ENCODE measurements around the gene SEC24D.

SEC24D gene

DNA sequence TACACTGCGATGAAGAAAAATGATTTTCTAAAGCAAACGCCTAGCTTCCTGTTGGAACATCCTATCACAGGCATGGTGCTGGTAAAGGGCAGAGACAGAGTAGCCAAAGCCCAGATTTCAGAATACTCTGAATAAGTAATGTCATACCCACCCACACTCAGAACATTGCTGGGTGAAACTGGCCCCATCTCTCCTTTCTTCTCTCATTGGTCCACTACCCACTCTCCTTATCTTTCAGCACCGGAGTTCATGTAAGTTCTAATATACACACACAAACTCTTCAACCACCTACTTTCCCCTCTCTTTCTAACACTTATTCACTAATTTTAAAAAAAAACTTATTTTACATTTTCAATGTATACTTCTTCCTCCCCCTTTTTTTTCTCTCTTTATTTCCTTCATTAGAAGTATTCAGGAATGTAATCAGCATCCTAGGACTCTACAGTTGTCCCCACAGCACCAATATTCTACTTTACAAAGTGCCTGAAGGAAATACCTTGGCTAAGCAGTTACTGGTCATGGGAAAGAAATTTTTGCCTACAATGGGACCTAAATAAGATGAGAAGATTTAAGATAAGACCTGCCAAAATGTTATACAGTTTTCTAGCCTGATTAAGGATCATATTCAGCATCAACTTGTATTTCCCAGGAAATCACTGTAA, 63.0 kb downstream of the SEC24D start:
- no peak for DNase-seq

DNA sequence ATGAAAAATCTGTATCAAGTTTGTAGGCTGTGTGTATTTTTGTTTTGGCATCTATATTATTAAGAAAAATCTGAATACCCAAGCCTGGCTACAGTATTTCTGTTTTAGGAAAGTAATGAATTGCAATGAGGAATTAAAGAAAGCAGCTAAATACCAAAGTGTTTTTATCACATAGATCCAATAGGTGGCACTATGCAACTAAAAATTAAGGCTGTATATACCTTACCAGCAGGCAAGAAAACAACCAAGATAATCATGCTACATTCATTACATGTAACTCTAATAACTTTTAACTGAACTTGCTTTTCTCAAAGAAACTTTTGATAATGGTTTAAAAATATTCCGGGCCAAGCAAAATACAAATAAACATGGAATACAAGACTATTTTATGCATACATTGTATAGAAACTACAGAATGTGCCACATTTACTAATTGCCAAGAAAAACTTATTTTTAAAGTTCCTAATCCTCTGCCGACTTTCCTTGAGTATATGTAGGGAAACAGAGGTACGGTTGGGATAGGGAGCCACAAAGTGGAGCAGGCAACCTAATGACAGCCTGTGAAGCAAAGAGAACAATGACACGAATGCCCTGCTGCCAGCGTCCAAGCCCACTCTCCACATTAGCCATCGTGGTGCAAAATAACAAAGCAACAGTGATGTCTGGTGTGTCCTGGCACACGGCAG, 63.7 kb downstream of the SEC24D start:
- DNase-seq: no peak

DNA sequence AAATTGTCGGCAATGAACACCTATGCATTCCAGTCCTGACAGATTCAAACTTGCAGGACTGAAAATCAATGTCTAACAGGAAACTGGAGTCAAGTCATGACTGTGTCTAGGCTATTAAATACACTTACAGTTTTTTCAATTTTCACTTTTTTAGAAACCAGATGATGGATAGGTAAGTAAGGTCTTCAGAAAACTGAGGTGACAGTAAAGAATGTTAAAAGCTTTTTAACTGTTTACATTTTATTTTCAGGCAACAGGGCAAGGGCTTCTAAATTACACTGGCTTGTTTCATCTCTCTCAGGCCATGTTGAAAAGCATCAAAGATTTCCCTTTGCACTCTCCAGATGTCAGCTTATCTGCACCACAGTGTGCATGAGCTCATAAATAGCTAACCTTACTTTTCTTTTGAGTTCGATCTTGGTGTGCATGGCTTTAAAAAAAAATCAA, 65.2 kb downstream of the SEC24D start:
- DNase-seq: no peak

DNA sequence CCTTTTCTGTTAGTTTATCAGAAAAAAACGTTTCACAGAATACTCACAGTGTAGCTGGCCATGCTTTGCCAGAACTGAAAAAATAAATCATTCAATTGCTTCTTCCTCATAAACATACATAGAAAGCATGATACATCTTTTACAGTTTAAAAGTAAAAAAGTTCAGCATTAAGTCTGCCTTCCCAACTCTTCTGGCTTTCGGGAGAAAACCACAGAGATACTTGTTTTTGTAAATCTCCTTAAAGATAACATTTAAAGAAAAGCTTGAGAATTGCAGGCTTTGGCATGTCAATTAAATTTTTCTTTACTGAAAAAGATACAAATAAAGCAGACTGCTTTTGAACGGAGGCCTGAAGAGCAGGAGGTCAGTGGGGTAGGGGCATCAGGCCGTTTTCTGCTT, 66.8 kb downstream of the SEC24D start:
- no peak for DNase-seq

DNA sequence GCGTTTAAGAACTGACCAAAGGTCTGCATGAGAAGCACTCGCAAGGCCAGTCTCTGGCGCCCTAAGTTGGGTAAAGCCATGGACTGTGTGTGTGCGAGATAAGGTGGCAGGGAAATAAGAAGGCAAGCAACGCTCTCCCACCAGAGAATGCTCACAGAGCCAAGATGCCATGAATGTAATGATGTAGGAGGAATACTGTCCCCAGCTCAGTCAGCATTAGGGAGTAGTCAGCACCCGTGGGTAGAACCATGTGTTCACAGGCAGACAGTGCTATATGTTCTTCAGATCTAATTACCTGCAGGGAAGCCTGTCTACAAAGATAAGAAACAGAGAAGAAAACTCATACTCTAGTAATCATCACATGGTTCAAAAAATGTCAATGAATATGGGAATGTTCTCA, 68.8 kb downstream of the SEC24D start:
- no peak for DNase-seq

DNA sequence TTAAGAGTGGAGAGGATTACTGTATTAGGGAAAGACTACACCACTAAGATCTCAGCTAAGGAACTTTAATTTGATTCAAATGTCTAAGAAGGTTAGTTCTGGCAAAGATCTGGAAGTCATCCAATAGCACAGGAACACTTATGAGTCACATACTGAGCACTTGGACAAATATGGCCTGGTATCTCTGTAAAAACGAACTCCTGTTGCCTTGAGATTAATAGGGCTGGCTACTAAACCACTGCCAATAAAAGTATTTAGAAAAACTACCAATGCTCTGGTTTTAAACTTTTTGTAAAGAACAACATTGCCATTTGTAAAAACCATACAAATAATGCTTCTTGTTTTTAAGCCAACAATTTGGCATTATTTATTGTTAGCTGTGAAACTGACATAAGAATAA, 70.5 kb downstream of the SEC24D start:
- DNase-seq: no peak

DNA sequence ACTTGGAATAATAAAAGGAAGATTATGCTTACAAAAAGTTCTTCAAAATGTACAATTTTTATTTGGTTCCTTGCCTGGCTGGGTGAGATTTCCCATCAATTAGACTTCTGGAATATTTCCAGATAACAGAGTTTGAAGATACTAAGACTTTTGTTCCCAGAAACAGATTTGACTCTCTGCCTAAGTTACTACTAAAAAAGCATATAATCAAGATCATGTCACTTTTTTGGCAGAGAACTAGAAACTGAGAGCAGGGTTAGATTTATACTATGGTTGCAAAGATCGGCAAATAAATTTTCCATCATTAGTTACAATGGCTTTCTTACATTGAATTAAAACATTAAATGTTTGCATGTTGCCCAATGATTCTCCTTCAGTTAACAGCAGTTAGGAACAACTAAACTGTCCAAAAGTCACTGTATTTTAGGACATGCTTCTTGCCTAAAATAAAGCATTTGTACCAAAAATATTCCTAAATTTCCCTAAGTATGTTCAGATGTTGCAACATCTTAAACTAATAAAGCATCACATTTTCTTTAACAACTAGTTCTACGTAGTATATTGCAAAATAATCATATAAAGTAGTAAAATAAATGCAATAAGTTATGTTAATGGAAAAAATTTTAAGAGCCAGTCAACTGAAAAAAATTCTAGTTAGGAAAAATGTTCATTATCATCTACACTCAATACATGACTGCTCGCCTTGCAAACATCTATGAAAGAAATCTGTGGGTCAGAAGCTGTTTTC, 73.0 kb downstream of the SEC24D start:
- DNase-seq: no peak

DNA sequence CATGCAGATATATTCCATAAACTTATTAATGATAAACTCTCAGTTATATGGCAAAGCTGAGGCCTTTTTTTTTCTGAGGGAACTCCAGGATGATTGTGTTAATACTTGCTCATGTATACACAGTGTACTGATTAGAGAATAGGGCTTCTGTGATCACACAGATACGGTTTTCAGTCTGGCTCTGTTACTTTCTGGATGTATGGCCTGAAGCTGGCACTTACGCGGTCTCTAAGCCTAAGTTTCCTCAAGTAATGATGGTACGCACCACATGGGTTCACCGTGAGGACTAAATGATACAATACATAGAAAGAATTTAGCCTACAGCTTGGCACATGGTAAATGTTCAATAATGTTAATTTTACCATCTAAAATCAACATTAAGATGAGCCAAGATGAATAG, 73.8 kb downstream of the SEC24D start:
- DNase-seq: no peak

DNA sequence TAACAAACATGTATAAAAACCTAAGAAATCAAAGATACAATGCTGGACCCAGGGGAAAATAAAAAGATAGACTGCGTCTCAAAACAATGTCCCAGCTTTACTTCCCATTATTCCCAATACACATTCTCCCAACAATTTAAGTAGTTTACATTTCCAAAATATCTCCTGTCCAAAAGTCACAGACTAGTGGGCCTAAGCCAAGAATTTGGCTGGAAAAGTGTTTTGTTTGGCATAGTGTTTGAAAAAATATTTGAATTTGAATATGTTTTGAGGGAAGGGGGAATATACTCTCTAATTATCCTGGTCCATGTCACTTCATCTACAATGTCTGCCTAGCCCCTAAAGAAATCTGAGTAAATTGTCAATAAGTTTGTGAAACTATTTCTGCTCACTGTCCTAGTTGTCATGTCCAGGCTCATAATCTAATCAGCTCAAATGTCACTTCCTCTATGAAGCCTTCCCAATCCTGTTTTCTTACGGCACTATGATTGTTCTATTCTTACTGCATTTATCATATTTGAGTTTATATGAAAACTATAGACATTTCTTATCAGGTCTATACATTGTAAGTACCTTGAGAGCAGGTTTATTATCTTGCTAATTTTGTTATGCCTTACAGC, 74.4 kb downstream of the SEC24D start:
- no peak for DNase-seq

DNA sequence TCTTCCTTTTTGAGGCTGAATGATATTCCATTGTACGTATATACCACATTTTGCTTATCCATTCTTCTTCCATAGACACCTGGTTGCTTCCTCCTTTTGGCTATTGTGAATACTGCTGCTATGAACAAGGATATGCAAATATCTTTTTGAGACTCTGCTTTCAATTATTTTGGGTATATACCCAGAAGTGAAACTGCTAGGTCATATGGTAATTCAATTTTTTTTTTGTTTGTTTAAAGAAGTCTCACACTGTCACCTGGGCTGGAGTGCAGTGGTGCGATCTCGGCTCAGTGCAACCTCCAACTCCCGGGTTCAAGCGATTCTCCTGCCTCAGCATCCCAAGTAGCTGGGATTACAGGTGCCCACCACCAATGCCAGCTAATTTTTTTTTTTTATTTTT, 75.4 kb downstream of the SEC24D start:
- DNase-seq: no peak

DNA sequence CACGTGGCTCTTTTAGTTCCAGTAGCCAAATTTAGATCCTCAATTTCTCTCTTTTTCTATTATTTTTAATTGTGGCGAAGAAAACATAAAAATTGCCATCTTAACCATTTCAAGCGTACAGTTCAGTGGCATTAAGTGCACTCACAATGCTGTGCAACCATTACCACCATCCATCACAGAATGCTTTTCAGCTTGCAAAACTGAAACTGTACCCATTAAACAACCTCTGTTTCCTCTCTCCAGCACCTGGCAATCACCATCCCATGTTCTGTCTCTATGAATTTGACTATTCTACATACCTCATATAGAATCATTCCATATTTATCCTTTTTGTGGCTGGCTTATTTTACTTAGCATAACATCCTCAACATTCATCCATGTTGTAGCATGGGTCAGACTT, 75.8 kb downstream of the SEC24D start:
- no peak for DNase-seq

DNA sequence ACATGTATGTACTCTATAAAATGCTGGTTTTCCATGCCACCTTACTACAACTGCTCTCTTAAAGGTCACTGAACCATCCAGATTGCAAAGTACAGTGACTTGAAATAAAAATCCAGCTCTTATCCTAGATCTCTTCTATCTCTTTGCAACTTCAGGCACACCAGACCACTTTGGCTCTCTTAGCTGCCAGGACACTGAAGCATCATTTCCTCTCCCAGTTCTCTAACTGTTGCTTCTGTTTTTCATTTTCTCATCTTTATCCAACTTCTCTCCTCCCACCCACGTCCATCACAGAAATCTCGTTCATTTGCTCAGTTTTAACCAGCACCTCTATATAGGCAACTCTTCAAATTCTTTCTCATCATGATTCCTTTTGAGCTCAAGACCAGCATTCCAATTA, 76.4 kb downstream of the SEC24D start:
- no peak for DNase-seq

DNA sequence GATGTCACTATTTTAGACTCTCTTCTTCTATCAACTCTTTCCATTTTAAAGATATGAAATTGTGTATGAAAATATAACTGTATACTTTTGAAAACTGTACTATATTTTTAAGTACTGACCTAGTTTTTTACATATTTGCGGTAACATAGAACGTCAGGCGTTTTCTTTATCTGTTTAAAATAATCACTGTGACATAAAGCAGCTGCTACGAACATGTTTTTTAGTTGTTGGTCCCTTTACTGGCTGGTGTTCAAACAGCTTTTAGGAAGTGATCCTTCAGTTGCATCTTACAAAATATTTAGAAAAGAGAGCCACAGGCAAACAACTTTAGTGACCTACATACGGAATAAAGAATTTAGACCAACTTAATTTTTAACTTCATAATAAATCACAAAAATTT, 77.6 kb downstream of the SEC24D start:
- DNase-seq: no peak

DNA sequence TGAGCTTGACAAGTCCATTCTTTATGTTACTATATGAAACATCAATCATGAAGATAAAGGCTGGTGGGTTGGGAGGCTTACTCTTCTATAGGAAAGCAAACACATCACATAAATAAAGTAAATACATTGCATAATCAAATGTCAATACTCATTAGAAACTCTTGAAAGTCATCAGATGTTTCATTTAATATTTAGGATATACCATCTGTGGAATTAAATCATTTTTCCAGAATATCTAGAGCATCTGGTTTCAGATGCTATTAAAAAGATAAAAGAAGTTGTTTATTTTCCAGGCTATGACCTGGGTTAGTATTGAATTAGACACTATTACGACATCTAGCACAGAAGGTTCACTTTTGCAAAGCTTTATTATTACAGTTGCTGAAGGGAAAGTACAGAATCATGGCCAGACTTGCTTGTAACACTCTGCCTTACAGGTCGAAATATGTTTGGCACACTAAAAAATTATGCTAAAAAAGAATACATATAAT, 78.1 kb downstream of the SEC24D start:
- no peak for DNase-seq

DNA sequence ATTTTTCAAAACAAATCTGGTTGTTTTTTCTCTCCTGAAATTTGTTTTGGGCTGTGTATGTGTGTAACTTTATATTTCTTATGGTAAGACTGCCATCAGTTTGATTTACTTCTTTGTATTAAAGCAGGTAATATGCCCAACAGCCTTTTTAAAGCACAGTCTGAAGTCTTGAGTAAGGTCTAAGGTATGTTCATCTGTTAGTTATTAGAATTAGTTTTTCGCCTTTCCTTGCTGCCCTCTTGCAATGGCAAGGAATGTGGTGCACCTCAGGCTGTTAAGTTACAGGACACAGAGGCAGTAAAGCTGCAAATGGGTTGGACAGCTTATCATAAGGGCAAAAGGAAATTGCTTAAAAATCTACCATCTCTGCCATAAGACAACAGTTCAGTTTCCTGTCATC, 79.0 kb downstream of the SEC24D start:
- DNase-seq: no peak

DNA sequence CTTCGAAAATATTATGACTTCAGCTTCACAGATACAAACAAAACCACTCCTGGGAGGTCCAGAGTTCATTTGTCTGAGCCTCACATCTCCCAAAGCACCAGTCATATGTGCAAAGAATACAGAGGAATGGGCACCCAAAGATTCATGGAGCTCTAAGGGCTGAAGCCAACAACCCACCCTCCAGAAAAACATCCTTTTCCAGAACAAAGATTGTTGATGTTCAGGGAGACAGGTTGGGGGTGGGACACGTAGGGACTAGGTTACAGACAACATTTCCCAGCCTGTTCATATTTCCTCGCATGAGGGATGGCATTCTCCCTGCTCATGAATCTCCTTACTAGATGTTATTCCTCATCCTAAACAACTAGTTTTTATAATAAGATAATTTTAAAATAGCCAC, 79.5 kb downstream of the SEC24D start:
- DNase-seq: no peak

DNA sequence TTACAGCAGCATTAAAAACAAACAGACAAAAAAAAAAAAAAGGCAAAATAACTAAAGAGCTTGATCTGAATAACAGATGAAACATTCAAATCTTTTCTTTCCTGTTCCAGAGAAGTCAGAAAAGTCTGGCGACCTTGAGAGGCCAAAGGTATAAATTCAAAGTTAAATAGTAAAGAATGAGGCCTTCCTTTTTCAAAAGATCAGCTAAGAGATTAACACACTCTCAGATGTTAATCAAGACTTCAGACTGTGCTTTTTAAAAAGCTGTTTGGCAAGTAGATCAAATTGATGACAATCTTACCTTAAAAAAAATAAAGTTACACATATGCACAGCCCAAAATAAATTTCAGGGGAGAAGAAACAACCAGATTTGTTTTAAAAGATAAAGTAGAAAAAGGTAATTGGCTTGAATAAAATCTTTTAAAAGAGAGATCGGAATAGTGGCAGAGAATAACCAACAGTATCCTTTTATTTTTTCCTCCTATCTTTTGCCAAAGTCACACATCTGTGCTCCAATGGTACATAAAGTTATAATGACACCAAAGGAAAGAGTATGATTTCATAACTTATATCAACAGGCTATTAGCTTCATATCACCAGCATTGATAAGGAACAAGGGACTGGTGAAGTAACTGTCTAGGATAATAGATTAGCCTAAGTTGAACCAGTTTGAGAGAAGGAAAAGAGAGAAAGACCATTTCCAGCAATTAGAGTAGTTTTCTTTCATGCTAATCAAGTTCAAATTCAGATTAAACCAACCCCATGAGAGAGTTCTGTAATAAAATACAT, 80.3 kb downstream of the SEC24D start:
- no peak for DNase-seq

DNA sequence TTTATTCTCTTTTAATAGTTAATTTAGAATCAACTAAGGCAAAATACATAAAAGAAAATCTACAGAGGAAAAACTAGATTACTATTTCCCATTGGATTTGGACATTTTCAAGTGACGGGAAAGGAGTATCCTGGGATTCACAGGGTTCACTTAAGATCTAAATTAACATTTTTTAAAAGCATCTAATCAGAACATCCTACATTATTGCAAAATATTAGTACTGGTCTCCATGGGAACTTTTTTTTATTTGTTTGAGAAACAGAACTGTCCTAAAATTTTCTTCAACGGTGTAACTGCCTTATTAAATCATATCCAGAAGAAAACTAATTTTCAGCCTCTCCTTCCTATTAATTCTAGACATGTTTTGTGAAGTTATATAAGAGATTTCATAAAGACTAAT, 81.0 kb downstream of the SEC24D start:
- DNase-seq: no peak

DNA sequence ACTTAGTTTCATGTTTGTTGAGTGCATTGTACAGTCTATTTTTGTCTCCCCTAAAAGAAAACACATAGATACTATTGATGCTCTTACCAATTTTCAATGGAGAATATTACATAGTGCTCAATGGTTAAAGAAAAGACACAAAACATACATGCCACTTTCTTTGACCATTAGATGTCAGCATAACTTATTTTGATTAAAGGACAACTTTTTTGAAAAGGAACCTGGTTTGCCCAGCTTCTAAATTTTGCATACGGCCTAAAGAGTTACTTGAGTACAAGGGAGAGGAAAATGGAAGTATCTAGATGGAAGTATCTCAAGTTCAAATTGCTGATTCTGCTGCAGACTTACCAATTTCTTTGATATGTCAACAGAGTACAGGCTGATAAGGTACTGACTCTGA, 82.2 kb downstream of the SEC24D start:
- no peak for DNase-seq

DNA sequence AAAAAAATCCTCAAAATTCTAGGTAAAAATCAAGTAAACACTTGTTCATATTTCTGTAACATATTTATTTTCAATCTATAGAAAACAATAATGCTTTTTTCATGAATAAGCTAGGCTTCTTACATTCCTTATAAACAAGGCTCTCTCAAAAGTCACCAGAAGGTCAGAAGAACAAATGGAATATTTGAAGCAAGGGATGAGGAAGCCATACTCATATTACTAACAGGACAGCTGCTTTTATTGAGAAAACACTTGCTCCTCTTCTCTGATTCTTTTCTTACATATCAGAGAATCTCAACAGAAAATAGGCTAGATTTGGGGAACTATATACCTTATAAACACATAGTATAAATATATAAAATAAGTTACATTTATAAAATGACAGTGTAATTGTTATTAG, 82.8 kb downstream of the SEC24D start:
- DNase-seq: no peak

DNA sequence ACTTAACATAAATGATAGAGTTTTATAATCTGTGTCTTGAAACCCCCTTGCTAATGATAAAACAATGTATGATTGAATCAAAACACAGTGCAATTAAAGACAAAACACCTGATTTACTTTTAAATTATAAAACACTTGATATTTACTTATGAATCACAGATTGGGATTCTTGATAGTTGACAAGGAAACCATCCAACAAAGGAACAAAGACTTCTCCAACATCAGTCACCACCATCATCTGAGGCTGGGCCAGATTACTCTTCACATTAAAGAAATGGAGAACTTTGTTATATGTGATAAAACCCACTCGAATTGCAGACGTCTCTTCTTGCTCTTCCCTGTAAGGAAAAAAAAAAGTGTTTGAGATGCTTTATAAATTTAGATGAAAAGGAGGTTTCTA, 83.4 kb downstream of the SEC24D start:
- DNase-seq: no peak

DNA sequence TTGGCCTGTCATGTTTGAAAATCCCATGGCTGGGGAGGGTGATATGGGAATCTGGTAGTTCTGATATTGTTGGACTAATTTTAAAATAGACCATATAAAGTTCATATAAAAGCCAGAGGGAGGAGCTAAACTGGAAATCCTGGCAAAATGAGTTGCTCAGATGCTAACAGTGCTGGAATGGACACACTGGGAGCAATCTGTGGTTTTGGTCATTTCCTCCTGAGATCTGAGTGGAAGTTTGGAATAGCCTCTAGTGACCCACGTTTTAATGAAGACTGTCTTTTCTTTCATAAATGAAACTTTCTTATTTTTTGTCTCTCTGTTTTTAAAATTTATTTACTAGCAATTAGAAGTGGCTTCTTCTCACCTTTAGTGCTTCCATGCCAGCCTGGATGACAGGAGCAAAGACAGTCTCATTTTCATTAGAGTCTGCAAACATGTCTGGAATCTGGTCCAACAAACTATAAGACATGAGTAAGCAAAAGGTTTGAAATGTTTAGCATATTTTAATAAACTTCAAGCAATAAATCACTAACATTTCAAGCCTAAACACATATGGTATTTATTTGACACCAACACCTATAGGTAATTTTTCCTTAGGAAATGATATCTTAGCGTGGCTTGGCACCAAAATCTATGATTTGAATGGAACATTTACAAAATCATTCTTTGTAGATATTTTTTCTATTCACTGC, 84.2 kb downstream of the SEC24D start:
- no peak for DNase-seq

Measured in activated CD4-positive, alpha-beta T cell treated with anti-CD3 and anti-CD28 coated beads for 1 hour (primary cell).